Measurements from ENCODE around the gene PHC3.

GRCh38 chr3:170080605-170081004 is 100.9 kb downstream of the PHC3 start:
- no peak for TF ChIP-seq CSRNP3 (CRISPR knock-in tag; IDR thresholded peaks at IDR 0.05)
- TF ChIP-seq ISL1 (CRISPR knock-in tag; IDR thresholded peaks at IDR 0.05), result no peak

Data from SK-N-SH treated with all-trans-retinoic acid at 6 μM for 48 hours (cell line).